GM18867 (cell line): ENCODE measurements around the gene PPP1R15B.
A peak's percentile ranks its signal among the peaks of the same experiment; 100 is the strongest.

ENCODE experiments used
- ATAC-seq: cut with Tn5 transposase; IDR thresholded peaks from one replicate; pipeline ENCODE4 v1.9.1; 2021; ENCODE audit warnings: mild to moderate bottlenecking, moderate library complexity; ENCODE audit not compliant: unreplicated experiment

The PPP1R15B gene

GRCh38 chr1:204411451-204412204 is at the start of gene PPP1R15B:
Gene PPP1R15B, minus strand, starts transcription at chr1:204411817. Its CDS starts 406 bp downstream, at chr1:204411411.
- ATAC-seq = peak; percentile 89

- no peak for ATAC-seq
Observed at GRCh38 chr1:204460346-204460745, 48.7 kb upstream of the PPP1R15B start.

GRCh38 chr1:204459706-204460105 is 48.1 kb upstream of the PPP1R15B start:
- no peak for ATAC-seq

- ATAC-seq = no peak
Observed at GRCh38 chr1:204457666-204458065, 46.0 kb upstream of the PPP1R15B start.

- ATAC-seq = no peak
Observed at GRCh38 chr1:204456826-204457442, 45.3 kb upstream of the PPP1R15B start.

GRCh38 chr1:204455831-204456145 is 44.2 kb upstream of the PPP1R15B start:
- no peak for ATAC-seq

GRCh38 chr1:204455063-204455830 is 43.6 kb upstream of the PPP1R15B start:
- no peak for ATAC-seq

GRCh38 chr1:204454476-204454875 is 42.9 kb upstream of the PPP1R15B start:
- ATAC-seq = no peak

GRCh38 chr1:204453141-204453772 is 41.6 kb upstream of the PPP1R15B start:
- ATAC-seq = peak; percentile 80

GRCh38 chr1:204451352-204452124 is 39.9 kb upstream of the PPP1R15B start:
- no peak for ATAC-seq

GRCh38 chr1:204450461-204451257 is 39.0 kb upstream of the PPP1R15B start:
- ATAC-seq = no peak

GRCh38 chr1:204449678-204450280 is 38.2 kb upstream of the PPP1R15B start:
- ATAC-seq = no peak

GRCh38 chr1:204448991-204449677 is 37.5 kb upstream of the PPP1R15B start:
- no peak for ATAC-seq

GRCh38 chr1:204448344-204448964 is 36.8 kb upstream of the PPP1R15B start:
- no peak for ATAC-seq

GRCh38 chr1:204447736-204448135 is 36.1 kb upstream of the PPP1R15B start:
- no peak for ATAC-seq

GRCh38 chr1:204447190-204447589 is 35.6 kb upstream of the PPP1R15B start:
- no peak for ATAC-seq

GRCh38 chr1:204446413-204447111 is 34.9 kb upstream of the PPP1R15B start:
- ATAC-seq = peak; percentile 79
